DND-41 (cell line): ENCODE measurements around the gene GREB1.

Source experiments
- ATAC-seq: fragments of 200-7000 bp; cut with Tn5 transposase; 3 replicates; pipeline ENCODE4 v1.9.1; 2021; ENCODE audit warnings: low read depth; ENCODE audit not compliant: insufficient read depth
- DNase-seq: peaks from one replicate; pipeline ENCODE4 v3.0.0-alpha.2; 2020
- H2AFZ ChIP-seq: 2 replicates; pipeline ENCODE4 v1.6.0; 2012; ENCODE audit warnings: low read depth, low read length
- H3K27ac ChIP-seq: 2 replicates; pipeline ENCODE4 v1.5.1; 2012; ENCODE audit warnings: low read length, inconsistent platforms
- H3K27me3 ChIP-seq: fragments of 200-600 bp; sonication (generic); 2 replicates; pipeline ENCODE4 v1.6.0; 2012; ENCODE audit warnings: low read length, mild to moderate bottlenecking, inconsistent platforms; ENCODE audit not compliant: insufficient read depth, poor library complexity
- H3K36me3 ChIP-seq: 2 replicates; pipeline ENCODE4 v1.5.1; 2012; ENCODE audit warnings: low read length, inconsistent platforms; ENCODE audit not compliant: insufficient read depth
- H3K4me1 ChIP-seq: 2 replicates; pipeline ENCODE4 v1.5.1; 2012; ENCODE audit warnings: mild to moderate bottlenecking, low read length; ENCODE audit not compliant: insufficient read depth
- H3K4me2 ChIP-seq: 2 replicates; pipeline ENCODE4 v1.6.0; 2012; ENCODE audit warnings: mild to moderate bottlenecking, moderate library complexity, low read length, inconsistent platforms; ENCODE audit not compliant: insufficient read depth
- H3K4me3 ChIP-seq, 2 experiments: fragments of 200-600 bp in 1 of 2; shearing (Covaris generic) in 1 of 2; 2 replicates each; pipeline ENCODE4 v1.5.1; 2012 to 2016; ENCODE audit warnings: inconsistent platforms in 2 of 2, low read length in 2 of 2, mild to moderate bottlenecking in 2 of 2, low read depth in 1 of 2, moderate library complexity in 1 of 2
- H3K79me2 ChIP-seq: 2 replicates; pipeline ENCODE4 v1.6.0; 2012; ENCODE audit warnings: low read length, inconsistent platforms; ENCODE audit not compliant: insufficient read depth
- H3K9ac ChIP-seq: 2 replicates; pipeline ENCODE4 v1.6.0; 2012; ENCODE audit warnings: low read depth, mild to moderate bottlenecking, inconsistent platforms, low read length, moderate library complexity
- H3K9me3 ChIP-seq: 2 replicates; pipeline ENCODE4 v1.5.1; 2012; ENCODE audit warnings: low read length, moderate library complexity, mild to moderate bottlenecking, inconsistent platforms; ENCODE audit not compliant: insufficient read depth, severe bottlenecking
- H4K20me1 ChIP-seq: 2 replicates; pipeline ENCODE4 v1.6.0; 2012; ENCODE audit warnings: low read length; ENCODE audit not compliant: insufficient read depth
- EZH2 ChIP-seq: IDR thresholded peaks from 3 replicates; pipeline ENCODE4 v1.6.1; 2012; ENCODE audit warnings: borderline replicate concordance, low read depth, mild to moderate bottlenecking, moderate library complexity, low read length, inconsistent platforms; ENCODE audit not compliant: severe bottlenecking
- TF ChIP-seq, protein P1 (sequence below): IDR thresholded peaks from 2 replicates; pipeline ENCODE4 v1.5.1; 2012; ENCODE audit warnings: borderline replicate concordance, low read length, moderate library complexity, mild to moderate bottlenecking; ENCODE audit not compliant: poor library complexity, severe bottlenecking; ENCODE audit errors: extremely low read depth

The GREB1 gene

DNA sequence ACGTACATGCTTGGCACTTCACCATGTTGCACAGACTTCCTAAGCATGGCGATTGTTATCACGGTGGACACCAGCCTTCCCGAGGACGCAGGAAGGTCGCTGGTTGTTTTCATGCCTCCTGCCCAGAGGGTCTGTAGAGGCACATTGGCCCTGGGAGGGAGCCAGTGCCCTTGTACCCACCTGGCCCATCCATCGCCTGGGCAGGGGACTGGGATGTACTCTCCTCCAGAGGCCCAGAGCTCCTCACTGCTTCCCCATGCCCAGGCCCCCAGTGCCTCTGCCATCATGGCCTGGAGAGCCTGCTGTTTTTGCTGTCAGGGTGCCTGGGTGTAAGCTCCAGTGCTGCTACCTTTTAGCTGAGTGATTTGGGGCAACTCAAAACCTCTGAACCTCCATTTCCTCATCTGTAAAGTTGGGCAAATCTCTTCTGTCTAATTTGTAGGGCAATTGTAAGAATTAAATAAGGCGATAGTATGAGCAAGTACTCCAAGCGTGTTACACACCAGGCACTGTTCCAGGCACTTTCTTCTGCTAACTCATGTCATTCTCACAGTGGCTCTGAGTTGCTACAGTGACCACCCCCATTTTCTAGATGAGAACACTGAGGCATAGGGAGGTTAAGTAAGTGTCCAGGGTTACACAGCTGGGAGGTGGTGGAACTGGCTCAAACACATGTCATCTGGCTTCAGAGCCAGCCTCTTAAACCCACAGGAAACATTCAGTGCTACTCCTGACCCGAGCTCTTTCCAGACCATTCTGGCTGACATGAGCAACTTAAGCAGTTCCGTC, 45.3 kb downstream of the GREB1 start:
- Histone ChIP-seq H3K4me2 (no peak overlapping the region), H2AFZ (no peak overlapping the region), H3K4me3 (no peak overlapping the region), H4K20me1 (no peaks in the 10 kb centered on the region), H3K9me3 (no peaks in the 10 kb centered on the region), H3K9ac (no peak overlapping the region), H3K27me3 (no peaks in the 10 kb centered on the region), H3K27ac (no peak overlapping the region), H3K36me3 (no peaks in the 10 kb centered on the region), H3K79me2 (no peaks in the 10 kb centered on the region), H3K4me1 (no peaks in the 10 kb centered on the region)
- DNase-seq (no peak), ATAC-seq (no peak)
- TF ChIP-seq EZH2 = no peak
- TF ChIP-seq, protein P1, sequence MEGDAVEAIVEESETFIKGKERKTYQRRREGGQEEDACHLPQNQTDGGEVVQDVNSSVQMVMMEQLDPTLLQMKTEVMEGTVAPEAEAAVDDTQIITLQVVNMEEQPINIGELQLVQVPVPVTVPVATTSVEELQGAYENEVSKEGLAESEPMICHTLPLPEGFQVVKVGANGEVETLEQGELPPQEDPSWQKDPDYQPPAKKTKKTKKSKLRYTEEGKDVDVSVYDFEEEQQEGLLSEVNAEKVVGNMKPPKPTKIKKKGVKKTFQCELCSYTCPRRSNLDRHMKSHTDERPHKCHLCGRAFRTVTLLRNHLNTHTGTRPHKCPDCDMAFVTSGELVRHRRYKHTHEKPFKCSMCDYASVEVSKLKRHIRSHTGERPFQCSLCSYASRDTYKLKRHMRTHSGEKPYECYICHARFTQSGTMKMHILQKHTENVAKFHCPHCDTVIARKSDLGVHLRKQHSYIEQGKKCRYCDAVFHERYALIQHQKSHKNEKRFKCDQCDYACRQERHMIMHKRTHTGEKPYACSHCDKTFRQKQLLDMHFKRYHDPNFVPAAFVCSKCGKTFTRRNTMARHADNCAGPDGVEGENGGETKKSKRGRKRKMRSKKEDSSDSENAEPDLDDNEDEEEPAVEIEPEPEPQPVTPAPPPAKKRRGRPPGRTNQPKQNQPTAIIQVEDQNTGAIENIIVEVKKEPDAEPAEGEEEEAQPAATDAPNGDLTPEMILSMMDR = no peak

DNA sequence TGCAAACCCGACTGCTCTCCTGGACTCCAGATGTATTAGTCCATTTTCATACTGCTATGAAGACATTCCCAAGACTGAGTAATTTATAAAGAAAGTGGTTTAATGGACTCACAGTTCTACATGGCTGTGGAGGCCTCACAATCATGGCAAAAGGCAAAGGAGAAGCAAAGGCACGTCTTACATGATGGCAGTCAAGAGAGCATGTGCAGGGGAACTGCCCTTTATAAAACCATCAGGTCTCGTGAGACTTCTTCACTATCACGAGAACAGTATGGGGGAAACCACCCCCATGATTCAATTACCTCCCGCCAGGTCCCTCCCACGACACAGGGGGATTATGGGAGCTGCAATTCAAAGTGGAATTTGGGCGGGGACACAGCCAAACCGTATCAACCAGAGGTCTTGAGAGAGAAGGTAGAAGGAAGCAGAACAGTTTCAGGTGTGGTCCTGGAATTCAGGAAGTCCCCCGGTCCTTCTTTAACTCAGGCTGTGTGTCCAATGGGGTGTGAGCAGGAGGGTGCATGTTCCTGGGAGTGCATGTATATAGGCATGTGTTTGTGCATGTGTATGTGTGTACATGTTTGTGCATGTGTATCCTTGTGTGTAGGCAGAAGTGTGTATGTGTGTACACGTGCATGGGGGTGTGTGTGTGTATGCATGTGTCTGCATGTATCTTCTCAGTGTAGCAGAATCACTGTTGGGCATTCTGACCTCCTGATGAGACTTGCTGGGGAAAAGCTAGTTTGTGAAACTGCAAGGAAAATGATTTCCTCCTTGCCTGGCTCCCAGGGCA, 46.2 kb downstream of the GREB1 start:
- H2AFZ ChIP-seq = no peak overlapping the region
- H3K27me3 ChIP-seq = no peaks in the 10 kb centered on the region
- no peaks in the 10 kb centered on the region for H3K79me2 ChIP-seq
- DNase-seq = no peak
- no peaks in the 10 kb centered on the region for H3K36me3 ChIP-seq
- no peak overlapping the region for H3K4me3 ChIP-seq
- H3K9ac ChIP-seq = no peak overlapping the region
- no peaks in the 10 kb centered on the region for H3K4me1 ChIP-seq
- no peak overlapping the region for H3K27ac ChIP-seq
- H3K9me3 ChIP-seq = no peaks in the 10 kb centered on the region
- TF ChIP-seq, protein P1 = no peak
- no peak for TF ChIP-seq EZH2
- no peak overlapping the region for H3K4me2 ChIP-seq
- H4K20me1 ChIP-seq = no peaks in the 10 kb centered on the region
- ATAC-seq = no peak

DNA sequence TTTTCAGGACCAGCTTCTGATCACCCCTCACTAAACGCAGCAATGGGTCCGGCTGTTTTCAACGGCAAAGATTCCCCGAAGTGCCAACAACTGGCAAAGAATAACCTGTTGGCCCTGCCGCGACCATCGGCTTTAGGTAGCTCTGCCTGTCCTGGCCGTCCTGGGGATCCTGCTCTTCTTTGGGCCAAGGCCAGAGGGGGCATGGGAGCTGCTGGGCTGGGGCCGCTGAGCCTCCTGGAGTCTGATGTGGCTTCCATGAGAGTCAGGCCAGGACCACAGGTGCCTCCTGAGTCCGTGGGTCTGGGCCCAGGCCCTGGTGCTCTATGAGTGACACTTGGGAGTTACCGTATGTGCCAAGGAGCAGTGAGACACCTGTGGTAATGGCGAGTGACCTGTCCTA, 46.9 kb downstream of the GREB1 start:
- no peak overlapping the region for H3K4me2 ChIP-seq
- H4K20me1 ChIP-seq = no peaks in the 10 kb centered on the region
- no peak overlapping the region for H2AFZ ChIP-seq
- no peak overlapping the region for H3K27ac ChIP-seq
- no peaks in the 10 kb centered on the region for H3K9me3 ChIP-seq
- H3K9ac ChIP-seq = no peak overlapping the region
- ATAC-seq = no peak
- H3K79me2 ChIP-seq = no peaks in the 10 kb centered on the region
- no peak for DNase-seq
- no peaks in the 10 kb centered on the region for H3K27me3 ChIP-seq
- H3K4me1 ChIP-seq = no peaks in the 10 kb centered on the region
- no peaks in the 10 kb centered on the region for H3K36me3 ChIP-seq
- H3K4me3 ChIP-seq = no peak overlapping the region
- TF ChIP-seq EZH2 = no peak
- TF ChIP-seq, protein P1 = no peak
